NCI-H2029 treated with DMSO at 0.1 percent for 48 hours (cell line): ENCODE measurements around the gene RETSAT.
A peak's percentile ranks its signal among the peaks of the same experiment; 100 is the strongest.
"Not testable (repeated sequence)": the region's sequence is repeated elsewhere in the genome, so short reads cannot be mapped to it uniquely, and the experiment has no call there.

ENCODE experiments used
- DNase-seq: peaks from one replicate; lab custom pipeline; 2025; lab: John Stamatoyannopoulos, UW

Gene RETSAT

DNA sequence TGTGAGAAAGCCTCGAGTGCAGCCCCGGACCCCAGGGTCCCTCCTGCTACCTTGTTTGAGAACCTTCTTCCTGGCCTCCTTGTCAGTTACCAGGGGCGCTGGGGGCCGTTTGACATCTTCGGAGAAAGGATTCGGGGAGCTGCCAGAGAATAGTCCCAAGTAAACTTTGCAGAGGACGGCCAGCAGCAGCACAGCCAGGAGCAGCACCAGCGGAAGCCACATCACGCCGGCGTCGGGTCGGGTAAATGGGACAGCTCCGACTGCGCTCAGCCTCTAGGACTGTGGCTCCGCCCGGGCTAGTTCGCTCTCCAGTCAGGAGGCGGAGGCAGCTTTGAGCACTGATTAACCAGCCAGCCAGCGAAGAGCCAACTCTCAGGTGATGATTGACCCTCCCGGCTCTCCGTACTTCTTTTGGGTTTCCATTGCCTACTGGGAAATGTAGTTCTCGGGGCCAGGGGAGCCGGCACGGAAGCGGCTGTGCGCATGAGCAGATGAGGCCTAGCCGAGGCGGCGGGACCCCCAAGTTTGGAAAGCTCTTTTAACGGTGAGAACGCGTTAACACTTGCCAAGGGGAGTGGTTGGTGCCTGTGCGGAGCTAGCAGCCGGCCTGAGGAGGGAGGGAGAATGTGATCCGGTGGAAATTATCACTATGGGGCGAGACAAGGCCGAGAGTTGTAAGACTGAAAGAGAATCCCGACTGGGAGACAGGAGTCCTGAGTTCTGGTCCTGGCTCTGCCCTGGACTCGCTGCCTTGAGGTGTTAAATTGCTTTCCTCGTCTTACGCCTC lies at the start of gene RETSAT, which contains the start of gene ELMOD3:
RETSAT (minus strand) TSS at position 243 of the 787 bp plus-strand sequence; CDS start at position 222, 21 bp downstream.
ELMOD3 (plus strand) TSS at position 484 of the 787 bp plus-strand sequence. CDS start 2,430 bp downstream, outside the sequence.
- DNase-seq: peak; percentile 96

DNA sequence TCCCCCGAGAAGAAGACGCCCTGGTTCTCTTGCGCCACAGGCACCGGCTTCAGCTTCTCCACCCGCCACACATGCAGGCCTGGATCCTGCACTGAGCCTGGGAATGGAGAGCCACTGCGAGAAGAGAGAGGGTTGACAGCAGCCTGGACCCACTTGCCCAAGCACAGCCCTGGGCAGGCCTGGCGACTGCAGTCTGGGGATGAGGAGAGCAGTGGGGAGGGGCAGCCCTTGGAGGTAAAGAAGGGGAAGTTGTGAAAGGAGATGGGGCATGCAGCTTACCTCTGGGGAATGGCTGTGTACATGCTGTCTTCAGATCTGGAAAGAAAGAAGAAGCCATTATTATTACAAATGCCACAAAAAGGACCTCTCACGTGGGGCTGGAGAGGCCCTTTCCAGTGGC lies 47.5 kb upstream of the RETSAT start:
- no peak for DNase-seq

DNA sequence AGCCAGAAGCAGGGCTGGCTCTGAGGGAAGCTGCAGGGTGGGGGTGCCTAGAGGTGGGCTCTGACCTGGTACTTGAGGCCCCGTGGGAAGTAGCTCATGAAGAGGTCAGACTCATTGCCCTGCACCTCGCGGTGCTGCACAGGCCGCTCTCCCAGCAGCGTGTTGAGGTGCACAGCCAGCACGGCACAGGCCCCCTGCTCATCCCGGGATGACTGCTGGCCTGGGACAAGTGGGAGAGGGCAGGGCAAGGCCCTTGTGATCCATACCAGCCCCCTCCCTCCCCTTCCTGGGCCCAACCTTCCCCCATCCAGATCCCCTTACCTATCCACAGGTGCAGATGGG lies 47.1 kb upstream of the RETSAT start:
- no peak for DNase-seq

DNA sequence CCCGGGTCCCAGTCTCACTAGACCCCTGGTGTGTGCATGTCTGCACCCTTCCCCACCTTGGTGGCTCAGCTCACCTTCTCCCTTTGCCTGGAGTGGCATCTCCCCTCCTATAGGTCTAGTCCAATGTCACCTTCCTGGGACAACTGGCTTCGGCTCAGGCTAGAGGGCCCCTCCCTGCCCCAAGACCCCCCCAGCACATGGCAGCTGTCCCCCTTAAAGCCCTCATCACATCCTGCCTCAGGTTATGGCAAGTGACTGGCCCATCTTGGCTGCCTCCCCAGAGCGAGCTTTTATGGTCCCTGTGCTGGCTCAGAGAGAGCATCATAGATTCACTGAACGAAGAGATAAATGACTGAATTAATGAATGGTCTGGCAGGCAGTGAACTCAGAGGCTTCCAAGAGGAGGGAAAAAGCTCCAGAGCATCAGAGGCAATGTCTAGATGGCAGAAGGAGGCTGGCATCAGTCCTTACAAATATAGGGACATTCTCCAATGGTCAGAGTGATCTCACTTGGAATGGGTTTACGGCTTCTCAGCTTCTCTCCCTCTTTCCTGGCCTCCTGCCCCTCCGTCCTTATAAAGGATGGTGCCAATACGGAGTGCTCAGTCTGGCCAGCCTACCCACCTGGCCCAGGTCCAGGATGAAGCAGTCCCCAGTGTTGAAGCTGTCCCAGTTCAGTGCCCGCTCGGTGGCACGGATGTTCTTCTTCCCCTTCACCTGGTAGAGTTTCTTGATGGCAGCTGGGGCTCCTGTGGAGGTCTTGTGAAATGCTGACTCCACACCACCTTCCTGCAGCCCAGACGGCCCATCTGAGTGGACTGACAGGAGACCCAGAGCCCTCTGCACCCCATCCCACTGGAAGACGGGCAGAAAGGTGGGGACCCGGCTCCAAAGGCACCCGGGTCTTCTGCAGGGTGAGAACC lies 46.5 kb upstream of the RETSAT start:
- DNase-seq: peak; percentile 58

DNA sequence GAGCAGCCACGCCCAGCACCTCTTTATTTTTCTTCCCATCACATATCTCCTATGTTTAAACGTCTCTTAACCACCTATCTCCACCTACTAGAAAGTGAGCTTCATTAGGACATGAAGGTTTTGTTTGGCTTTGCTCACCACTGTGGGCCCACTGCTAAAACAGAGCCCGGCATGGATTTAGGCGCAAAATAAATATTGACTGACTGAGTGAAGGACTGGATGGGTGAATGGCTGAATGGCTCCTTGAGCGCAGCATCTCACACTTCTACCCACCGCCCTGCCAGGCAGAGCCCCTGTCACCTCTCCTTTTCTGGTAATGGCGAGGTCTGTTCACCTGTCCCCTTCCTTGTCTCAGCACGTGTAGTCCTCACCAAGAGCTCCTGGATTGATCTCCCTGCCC lies 45.7 kb upstream of the RETSAT start:
- DNase-seq: peak; percentile 37

DNA sequence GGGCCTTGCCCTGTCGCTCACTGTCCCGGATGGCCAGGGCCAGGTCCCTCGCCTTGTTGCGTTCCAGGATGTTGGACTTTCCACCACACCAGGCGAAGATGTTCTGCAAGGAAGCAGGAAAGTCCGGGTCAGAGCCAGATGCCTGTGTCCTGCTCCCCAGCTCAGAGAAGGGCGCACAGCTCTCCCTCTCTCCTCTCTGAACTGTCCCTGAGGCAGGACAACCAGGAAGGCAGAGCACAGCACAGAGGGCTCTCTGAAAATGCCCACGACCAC lies 44.8 kb upstream of the RETSAT start:
- no peak for DNase-seq

DNA sequence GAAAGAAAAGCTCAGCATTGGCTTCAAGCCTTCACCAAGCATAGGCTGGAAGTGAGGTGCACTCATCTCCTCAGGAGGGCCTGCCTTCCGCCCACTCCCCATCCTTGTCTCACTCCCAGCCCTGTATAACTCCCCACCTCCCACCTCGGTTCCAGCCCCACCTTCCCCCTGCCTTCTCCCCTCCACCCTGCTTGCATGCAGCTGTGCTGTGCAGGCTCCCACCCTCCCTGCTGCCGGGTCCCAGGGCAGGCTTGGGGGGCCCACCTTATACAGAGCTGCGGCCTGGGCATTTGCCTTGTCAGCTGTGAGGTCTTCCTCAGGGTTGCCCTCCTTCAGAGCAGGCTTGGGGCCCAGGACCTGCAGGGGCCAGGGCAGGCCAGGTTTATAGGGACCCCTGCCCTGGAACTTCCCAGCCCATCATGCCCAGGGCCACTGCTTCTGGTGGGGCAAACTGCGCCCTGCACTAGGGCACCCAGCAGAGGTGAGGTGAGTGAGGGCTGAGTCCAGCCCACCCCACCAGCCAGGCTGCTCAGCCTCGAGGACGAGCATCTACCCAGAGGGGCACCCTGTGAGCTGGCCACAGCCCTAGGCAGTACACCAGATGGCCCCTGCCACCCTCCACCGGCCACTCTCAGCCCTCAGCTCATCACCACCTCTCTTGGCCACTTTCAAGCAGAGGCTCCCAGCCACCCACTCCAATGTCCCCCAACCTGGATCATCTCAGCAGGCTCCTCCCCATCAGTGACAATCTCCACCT lies 44.3 kb upstream of the RETSAT start:
- no peak for DNase-seq

DNA sequence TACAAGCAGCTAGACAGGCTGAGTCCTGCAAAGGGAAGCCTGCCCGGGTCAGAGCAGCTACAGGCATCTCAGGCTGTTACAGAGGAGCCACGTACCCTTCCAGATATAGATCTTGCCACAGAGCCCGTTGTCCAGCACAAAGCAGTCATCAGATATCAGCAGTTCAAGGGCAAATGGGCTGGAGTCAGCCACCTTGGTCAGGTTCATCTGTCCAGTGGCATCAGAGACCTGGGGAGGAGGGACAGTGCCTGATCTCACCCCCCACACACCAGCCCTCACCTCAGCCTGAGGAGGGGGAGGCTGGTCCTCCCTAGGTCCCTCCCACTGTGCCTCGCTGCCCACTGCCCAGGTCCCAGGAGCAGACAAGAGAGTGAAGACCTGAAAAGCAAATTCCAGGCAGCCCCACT lies 43.6 kb upstream of the RETSAT start:
- no peak for DNase-seq

DNA sequence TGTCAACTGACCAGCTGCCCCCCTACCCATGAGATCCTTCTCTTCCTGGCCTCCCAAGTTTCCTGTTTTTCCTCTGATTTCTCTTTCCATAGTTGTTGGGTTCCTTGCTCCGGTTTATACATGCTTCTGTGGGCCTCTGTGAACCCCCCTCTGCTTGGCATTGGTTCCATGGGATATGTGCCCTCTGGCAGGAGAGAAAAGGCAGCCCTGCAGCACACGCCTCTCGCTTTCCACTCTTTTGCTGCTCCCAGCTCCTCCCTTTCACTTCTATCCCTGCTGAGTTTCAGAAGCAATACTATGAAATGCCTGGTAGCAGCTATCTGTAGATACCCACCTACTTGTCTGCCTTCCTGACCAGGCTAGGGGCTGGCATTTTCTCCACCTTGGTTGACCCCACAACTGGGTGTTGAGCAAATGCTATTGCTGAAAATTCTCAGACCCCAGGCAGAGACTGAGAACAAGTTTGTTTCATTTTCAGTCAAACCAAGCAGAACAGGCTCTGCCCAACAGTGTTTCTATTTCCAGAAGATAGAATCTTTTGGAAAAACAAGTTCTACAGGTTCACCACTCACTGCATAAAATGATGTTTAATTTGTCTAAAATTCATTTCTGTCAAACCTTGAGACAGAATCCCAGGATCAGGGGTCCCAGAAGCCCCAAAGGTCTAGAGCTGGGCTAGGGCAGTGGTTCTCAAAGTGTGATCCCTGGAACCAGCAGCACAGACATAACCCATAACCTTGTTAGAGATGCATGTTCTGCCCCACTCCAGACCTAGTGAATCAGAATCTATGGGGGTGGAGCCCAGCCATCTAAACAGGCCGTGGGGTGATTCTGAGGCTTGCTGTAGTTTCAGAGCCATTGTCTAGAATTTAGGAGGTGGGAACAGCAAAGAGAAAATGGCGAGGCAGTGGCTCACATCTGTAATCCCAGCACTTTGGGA lies 42.5 kb upstream of the RETSAT start:
- no peak for DNase-seq

DNA sequence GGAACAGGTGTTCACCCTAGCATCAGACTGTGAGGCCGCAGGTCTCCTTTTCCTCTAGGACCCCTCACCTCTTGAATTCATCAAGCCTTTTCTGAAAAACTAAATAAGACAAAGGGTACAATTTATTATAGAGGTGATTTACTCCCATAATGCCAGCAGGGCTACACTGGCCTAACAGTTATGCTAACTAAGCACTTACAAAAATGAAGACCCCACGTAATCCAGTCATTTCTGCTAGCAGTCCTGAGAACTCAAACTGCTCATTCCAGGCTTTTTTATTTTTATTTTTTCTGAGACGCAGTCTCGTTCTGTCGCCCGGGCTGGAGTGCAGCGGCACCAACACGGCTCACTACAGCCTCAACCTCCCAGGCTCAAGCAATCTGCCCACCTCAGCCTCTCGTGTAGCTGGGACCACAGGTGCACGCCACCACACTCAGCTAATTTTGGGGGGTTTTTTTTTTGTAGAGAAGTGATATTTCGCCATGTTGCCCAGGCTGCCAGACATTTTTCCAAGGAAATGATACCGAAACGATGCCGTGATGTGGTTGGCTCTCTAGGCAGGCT lies 41.7 kb upstream of the RETSAT start:
- no peak for DNase-seq

DNA sequence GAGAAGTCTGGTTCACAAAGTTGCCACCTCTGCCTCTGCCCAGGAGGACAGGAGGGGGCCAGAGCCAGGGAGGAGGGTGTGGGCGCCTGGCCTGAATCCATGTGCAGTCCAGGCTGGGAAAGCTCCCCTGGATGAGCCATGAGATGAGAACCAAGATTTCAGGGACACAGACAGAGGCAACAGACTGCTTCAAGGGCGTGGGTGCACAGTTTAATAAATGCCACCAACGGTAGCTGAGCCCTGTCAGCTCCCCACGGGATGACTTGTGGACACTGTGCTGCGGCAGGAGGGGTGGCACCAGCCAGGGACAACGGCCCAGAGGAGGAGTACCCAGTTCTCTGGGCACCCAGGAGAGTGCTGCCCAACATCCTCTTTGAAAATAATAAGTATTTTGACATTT lies 40.6 kb upstream of the RETSAT start:
- DNase-seq: no peak

DNA sequence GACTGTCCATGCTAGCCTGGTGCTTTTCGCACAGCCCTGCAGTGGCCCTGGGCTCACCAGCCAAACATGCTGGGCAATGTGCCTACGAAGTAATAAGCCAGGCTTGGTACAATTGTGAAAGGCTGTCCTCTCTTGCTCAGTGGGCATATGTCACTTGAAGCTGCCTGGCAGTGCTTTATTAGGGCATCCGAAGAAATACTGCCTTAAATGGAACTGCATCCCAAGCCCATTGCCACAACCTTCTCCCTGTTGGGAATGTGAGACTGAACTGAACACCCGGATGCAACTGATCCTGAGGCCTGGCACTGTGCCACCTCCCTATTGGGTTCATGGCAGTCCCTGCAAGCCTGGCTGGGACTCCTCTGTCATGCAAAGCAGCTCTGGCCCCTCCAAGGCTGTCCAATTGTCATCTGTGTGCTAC lies 39.9 kb upstream of the RETSAT start:
- peak; percentile 8 for DNase-seq

DNA sequence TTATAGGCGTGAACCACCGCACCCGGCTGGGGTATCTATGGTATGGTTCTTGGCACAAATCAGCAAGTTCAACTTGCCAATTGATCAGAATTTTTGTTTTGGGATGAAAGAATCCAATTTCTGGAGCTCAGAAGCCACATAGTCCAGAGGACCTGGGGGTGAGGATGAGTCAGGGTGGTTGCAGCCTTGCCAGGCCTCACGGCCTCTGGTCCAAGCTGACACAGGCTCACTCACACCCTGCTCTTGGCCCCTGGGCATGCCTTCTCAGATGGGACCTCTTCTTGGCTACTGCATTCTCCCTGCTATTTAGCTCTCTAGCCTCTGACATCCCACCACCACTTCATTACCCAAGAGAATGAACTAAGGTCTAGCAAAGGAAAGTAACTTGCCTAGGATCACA lies 39.5 kb upstream of the RETSAT start:
- no peak for DNase-seq

DNA sequence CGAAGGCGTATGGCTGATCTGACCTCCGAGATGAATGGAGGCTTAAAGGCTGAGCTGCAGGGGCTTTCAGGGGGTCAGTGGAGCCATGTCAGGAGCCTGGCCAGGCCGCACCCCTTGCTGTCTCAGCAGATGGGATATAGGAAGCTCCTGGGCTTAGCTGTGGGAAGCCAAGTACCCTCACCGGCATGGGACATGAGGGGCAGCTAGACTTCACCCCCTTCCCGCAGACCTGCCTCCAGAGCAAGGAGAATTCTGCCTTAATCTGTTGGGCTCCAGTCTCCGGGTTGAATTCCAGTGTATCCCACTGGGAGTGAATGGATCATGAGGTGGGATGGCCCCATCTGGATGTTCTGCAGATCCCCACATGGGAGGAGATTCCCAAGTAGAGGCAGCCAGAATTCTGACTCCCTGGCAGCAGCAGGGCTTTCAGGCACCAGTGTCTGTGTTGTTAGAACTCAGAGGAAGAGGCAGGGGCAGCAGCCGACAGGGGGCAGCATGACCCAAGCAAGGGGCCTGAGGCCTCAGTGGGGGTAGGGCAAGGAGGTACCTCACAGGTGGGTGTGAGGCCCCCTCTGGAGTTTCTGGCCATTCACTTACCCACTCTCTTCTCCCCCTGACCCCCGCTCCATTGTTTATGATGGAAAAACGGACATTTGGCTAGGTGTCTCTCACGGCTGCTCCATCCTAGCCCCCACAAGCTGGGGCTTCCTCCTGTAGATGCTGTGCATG lies 36.8 kb upstream of the RETSAT start:
- DNase-seq: no peak

DNA sequence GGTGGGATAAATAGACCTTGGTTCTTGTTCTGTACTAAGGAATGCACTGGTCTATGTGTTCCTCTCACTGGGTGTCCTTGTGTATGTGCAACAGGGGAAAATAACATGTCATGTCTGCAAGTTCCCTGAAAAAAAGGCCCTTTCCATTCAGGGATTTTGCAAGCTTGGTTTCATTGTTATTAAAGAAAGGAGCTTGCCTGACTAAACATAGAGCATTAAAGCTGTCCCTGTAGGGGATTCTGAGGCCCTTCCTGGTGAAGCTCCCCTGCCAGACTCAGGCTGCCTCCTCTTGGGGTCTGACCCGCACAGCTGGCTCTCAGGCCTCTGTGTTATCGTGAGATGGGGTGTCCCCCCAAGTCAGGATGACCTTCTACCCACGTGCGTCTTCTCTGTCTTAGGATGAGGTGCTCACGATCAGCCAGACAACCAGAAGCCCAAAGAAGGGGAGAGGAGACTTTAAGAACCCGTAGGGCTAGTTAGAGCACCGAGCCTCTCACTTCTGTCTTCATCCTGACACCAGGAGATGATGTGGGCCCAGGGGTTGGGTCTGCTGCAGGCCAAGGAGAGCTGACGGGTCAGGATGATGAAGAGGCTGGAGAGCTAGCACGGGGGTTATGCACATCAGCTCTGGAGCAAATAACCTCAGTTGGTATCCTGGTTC lies 34.7 kb upstream of the RETSAT start:
- no peak for DNase-seq

DNA sequence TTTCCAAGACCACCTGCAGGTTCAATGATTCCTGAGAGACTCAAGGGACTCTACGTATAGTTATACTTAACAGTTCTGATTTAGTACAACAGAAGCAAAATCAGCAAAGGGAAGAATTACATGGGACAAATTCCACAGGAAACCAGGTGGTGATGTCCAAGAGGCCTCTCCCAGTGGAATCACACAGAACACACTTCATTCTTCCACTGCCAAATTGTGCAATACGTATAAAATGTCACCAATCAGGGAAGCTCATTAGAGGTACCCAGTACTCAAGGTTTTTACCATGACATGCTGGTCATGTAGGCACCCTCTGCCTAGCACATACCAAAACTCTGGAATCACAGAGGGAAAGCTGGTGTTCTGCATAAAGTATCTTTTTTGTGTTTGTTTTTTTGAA lies 33.4 kb upstream of the RETSAT start:
- DNase-seq: no peak

DNA sequence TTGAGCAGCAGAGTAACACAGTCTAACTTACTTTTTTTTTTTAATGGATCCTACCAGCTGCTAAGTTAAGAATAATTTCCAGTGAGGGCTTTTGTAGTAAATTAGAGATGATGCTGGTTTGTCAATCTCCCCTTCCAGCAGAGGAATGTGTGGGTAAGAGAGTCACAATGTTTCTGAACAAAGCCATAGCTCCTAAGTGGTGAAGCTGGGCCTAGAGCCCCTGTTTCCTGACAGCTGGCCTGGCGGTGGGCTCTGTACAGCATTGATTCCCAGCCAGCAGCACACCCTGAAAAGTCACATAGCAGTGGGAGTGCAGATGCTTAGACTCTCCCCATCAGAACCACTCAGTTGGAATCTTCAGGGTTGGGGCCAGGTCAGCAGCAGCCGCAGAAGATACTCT lies 31.4 kb upstream of the RETSAT start:
- DNase-seq: no peak

DNA sequence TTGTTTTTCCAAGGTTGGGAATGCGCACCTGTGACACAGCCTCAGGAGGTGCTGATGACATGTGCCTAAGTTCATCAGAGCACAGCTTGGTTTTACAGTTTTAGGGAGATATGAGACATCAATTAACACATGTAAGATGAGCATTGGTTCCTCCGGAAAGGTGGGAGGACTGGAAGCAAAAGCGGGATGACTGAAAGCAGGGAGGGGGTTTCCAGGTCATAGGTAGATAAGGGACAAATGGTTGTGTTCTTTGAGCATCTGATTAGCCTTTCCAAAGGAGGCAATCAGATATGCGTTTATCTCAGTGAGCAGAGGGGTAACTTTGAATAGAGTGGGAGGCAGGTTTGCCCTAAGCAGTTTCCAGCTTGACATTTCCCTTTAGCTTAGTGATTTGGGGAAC lies 29.5 kb upstream of the RETSAT start:
- no peak for DNase-seq

DNA sequence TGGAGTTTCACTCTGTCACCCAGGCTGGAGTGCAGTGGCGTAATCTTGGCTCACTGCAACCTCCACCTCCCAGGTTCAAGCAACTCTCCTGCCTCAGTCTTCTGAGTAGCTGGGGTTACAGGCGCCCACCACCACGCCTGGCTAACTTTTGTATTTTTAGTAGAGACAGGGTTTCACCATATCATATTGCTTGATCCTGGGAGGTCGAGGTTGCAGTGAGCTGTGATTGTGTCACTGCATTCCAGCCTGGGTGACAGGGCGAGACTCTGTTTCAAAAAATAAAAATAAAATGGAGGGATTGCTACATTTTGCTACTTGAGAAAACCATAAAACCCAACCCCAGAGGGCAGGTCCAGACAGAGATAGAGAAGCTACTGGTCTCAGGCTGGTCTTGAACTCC lies 28.8 kb upstream of the RETSAT start:
- DNase-seq: not testable (repeated sequence)

DNA sequence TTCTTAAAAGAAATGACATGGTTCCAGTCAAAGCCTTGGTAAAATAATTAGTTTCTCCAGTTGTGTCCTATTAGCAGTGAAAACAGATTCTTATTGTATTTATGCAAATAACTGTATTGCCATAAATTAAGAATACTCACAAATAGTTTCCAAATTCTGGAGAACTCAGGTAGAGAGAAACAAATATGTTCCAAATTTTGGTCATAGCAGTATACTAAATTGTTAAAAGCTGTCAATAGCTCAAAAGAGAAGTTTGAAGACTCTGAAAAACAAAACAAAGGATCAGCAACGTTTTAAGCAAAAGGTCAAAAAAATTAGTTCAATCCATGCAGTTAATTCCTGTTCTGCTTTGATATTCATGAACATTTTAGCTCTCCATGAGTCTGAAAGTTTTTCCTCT lies 25.7 kb upstream of the RETSAT start:
- DNase-seq: no peak
